ENCODE measurements around the gene CRISP2. TPM values are rescaled to one million over a fixed set of nuclear protein-coding genes. Genes with fewer than 3 reads are reported as not detected.

The CRISP2 gene
- total and polyA plus RNA-seq, 9 of the 15 experiments (the other 6 are each of a cell fraction or from before 2014, with no cell fraction given) = not detected

DNA sequence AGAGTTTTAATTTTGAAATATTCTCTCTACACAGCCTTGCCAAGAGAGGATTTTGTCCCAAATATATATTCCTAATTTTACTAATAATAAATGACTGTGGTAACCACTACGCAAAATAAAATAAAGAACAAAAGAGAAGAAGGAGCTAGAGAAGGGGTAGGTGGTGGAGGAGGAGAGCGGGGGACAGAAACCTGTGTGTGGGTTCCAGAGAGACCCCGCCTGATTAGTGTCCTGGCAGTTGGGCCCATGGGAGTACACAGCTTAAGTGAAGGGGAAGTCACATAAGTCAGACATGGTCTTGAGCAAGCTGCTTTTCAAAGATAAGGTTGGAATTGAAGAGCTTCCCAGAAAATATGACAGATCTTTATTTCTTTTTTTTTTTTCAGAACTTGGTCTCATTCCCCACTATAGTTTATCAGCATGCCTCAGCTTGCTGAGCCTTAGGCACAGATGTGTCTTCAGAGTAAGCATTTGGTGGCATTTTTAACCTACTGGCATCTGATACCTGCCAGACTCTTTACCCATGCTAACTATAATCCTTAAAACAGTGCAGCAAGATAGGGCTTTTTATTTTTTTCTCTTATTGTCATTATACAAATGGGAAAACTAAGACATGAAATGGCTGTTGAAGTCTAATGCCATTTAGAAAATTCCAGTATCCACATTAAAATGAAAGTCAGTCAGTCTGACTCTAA is 67.1 kb downstream of the CRISP2 start (continued):
- TF ChIP-seq, protein P1, sequence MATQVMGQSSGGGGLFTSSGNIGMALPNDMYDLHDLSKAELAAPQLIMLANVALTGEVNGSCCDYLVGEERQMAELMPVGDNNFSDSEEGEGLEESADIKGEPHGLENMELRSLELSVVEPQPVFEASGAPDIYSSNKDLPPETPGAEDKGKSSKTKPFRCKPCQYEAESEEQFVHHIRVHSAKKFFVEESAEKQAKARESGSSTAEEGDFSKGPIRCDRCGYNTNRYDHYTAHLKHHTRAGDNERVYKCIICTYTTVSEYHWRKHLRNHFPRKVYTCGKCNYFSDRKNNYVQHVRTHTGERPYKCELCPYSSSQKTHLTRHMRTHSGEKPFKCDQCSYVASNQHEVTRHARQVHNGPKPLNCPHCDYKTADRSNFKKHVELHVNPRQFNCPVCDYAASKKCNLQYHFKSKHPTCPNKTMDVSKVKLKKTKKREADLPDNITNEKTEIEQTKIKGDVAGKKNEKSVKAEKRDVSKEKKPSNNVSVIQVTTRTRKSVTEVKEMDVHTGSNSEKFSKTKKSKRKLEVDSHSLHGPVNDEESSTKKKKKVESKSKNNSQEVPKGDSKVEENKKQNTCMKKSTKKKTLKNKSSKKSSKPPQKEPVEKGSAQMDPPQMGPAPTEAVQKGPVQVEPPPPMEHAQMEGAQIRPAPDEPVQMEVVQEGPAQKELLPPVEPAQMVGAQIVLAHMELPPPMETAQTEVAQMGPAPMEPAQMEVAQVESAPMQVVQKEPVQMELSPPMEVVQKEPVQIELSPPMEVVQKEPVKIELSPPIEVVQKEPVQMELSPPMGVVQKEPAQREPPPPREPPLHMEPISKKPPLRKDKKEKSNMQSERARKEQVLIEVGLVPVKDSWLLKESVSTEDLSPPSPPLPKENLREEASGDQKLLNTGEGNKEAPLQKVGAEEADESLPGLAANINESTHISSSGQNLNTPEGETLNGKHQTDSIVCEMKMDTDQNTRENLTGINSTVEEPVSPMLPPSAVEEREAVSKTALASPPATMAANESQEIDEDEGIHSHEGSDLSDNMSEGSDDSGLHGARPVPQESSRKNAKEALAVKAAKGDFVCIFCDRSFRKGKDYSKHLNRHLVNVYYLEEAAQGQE (IDR thresholded peaks at IDR 0.05; ENCODE audit: borderline replicate concordance) = peak; percentile 56; the same call in 1 of the 2 replicates
- TF ChIP-seq, protein P1 (CRISPR knock-in tag; IDR thresholded peaks at IDR 0.05; ENCODE audit: low read depth) = no peak
- TF ChIP-seq NFE2L1 (tag; IDR thresholded peaks at IDR 0.05; ENCODE audit: borderline replicate concordance, low read depth) (peak; percentile 6; the same call in 1 of the 2 replicates), ZNF75A (CRISPR knock-in tag; IDR thresholded peaks at IDR 0.05) (no peak), BMI1 (IDR thresholded peaks at IDR 0.05; ENCODE audit: low read length) (no peak), ATF2 (CRISPR knock-in tag; IDR thresholded peaks at IDR 0.05) (no peak), NR0B1 (IDR thresholded peaks at IDR 0.05; ENCODE audit: partially characterized antibody) (no peak), RBFOX2 (IDR thresholded peaks at IDR 0.05; ENCODE audit: low read depth, low read length) (peak; percentile 60), FUS (optimal IDR thresholded peaks at IDR 0.05; ENCODE audit: low read depth, low read length) (no peak), ETV6 (IDR thresholded peaks at IDR 0.05; ENCODE audit: borderline replicate concordance in 1 of 2, low read depth in 2 of 2, low read length in 1 of 2) (peak in 1 of 2 experiments; percentile 76; a peak in 1 of 4 replicates), ETV6 (CRISPR knock-in tag; IDR thresholded peaks at IDR 0.05; ENCODE audit: borderline replicate concordance) (no peak), ARID1B (IDR thresholded peaks at IDR 0.05) (peak; percentile 100), NFIX (CRISPR knock-in tag; IDR thresholded peaks at IDR 0.05; ENCODE audit: low read depth) (no peak), HMG20A (CRISPR knock-in tag; conservative IDR thresholded peaks at IDR 0.05) (no peak; the same call in 1 of the 2 replicates)
- TF ChIP-seq, protein P2, sequence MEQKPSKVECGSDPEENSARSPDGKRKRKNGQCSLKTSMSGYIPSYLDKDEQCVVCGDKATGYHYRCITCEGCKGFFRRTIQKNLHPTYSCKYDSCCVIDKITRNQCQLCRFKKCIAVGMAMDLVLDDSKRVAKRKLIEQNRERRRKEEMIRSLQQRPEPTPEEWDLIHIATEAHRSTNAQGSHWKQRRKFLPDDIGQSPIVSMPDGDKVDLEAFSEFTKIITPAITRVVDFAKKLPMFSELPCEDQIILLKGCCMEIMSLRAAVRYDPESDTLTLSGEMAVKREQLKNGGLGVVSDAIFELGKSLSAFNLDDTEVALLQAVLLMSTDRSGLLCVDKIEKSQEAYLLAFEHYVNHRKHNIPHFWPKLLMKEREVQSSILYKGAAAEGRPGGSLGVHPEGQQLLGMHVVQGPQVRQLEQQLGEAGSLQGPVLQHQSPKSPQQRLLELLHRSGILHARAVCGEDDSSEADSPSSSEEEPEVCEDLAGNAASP (IDR thresholded peaks at IDR 0.05) = no peak
